HepG2 (cell line): ENCODE measurements around the gene DCDC2. TPM values are rescaled to one million over a fixed set of nuclear protein-coding genes. Genes with fewer than 3 reads are reported as not detected.

Source experiments
- CCAR2 ChIP-seq: fragments of 200-400 bp; formaldehyde crosslinking; optimal IDR thresholded peaks from 2 replicates; pipeline ENCODE3; 2018; ENCODE audit warnings: low read depth, mild to moderate bottlenecking, low read length, moderate library complexity
- ELF3 ChIP-seq: IDR thresholded peaks from 2 replicates; pipeline ENCODE4 v1.6.1; 2016; ENCODE audit warnings: missing genetic modification reagents, missing compliant biosample characterization
- HMG20A ChIP-seq: IDR thresholded peaks from 2 replicates; pipeline ENCODE4 v1.6.1; 2016; ENCODE audit warnings: borderline replicate concordance
- HNRNPL ChIP-seq: fragments of 200-400 bp; formaldehyde crosslinking; IDR thresholded peaks from 2 replicates; pipeline ENCODE4 v1.6.1; 2017; ENCODE audit warnings: mild to moderate bottlenecking, low read depth, low read length
- KLF16 ChIP-seq, 2 experiments: sonication (generic) in 1 of 2; formaldehyde crosslinking in 1 of 2; IDR thresholded peaks; 2 replicates each; pipeline versions ENCODE4 v1.6.1 to v1.8.0; 2016 to 2023; ENCODE audit warnings: missing genetic modification reagents in 2 of 2, missing compliant biosample characterization in 1 of 2
- MEIS2 ChIP-seq: sonication (generic); formaldehyde crosslinking; IDR thresholded peaks from 2 replicates; pipeline ENCODE4 v1.9.0; 2021; ENCODE audit warnings: mild to moderate bottlenecking, missing genetic modification reagents
- NFIC ChIP-seq: IDR thresholded peaks from 2 replicates; pipeline ENCODE4 v1.6.1; 2012; ENCODE audit warnings: mild to moderate bottlenecking, low read length, inconsistent platforms
- NR2F2 ChIP-seq: IDR thresholded peaks from 2 replicates; pipeline ENCODE4 v1.6.1; 2012; ENCODE audit warnings: low read depth, inconsistent platforms, borderline replicate concordance
- PPARG ChIP-seq: conservative IDR thresholded peaks from 2 replicates; pipeline ENCODE4 v1.6.1; 2016; ENCODE audit warnings: missing biosample characterization, missing genetic modification reagents
- RCOR2 ChIP-seq: IDR thresholded peaks from 2 replicates; pipeline ENCODE4 v1.6.1; 2016; ENCODE audit warnings: missing biosample characterization, missing genetic modification reagents
- SP5 ChIP-seq: IDR thresholded peaks from 2 replicates; pipeline ENCODE4 v1.6.1; 2016; ENCODE audit warnings: low read depth, borderline replicate concordance
- ZBTB3 ChIP-seq: sonication (generic); formaldehyde crosslinking; IDR thresholded peaks from 2 replicates; pipeline ENCODE4 v1.4.0; 2020; ENCODE audit warnings: low read depth, mild to moderate bottlenecking, moderate library complexity, missing genetic modification reagents, borderline replicate concordance
- ZBTB7A ChIP-seq: sonication (generic); formaldehyde crosslinking; IDR thresholded peaks from 2 replicates; pipeline ENCODE4 v1.8.0; 2022; ENCODE audit warnings: mild to moderate bottlenecking, missing genetic modification reagents
- ZNF205 ChIP-seq: IDR thresholded peaks from 2 replicates; pipeline ENCODE4 v1.6.1; 2018; ENCODE audit warnings: missing biosample characterization, missing genetic modification reagents
- ZNF3 ChIP-seq: IDR thresholded peaks from 2 replicates; pipeline ENCODE4 v1.7.0; 2017; ENCODE audit warnings: inconsistent platforms
- ZNF331 ChIP-seq: sonication (generic); formaldehyde crosslinking; IDR thresholded peaks from 2 replicates; pipeline ENCODE4 v1.4.0; 2020; ENCODE audit warnings: missing genetic modification reagents
- ZSCAN9 ChIP-seq: IDR thresholded peaks from 2 replicates; pipeline ENCODE4 v1.6.1; 2016; ENCODE audit warnings: borderline replicate concordance
- polyA plus RNA-seq, 8 experiments: library from polyadenylated mRNA; depleted of rRNA in 3 of 8; stranded (reverse) in 7 of 8; unstranded in 1 of 8; fragments of >200 nt; fragmentation: Illumina TruSeq in 4 of 8; extraction: Trizol in 4 of 8; gene quantifications; 2 replicates each; pipeline versions ENCODE4 v1.2.1 to v1.2.3, GENCODE V29; 2011 to 2016; ENCODE audit warnings: low read depth in 4 of 8, missing spikeins in 1 of 8, mixed read lengths in 1 of 8; ENCODE audit not compliant: insufficient read depth in 1 of 8
- total RNA-seq, 5 experiments: library from RNA; depleted of rRNA; stranded (reverse); fragments of >200 nt; fragmentation: Illumina TruSeq; extraction: Trizol; gene quantifications; 2 replicates each; pipeline ENCODE4 v1.2.3, GENCODE V29; 2016; ENCODE audit warnings: low read depth in 1 of 5
- TF ChIP-seq, protein P1 (sequence below): IDR thresholded peaks from 2 replicates; pipeline ENCODE4 v1.6.1; 2018; ENCODE audit warnings: missing genetic modification reagents, mild to moderate bottlenecking, missing compliant biosample characterization
- TF ChIP-seq, protein P2 (sequence below): sonication (generic); formaldehyde crosslinking; IDR thresholded peaks from 2 replicates; pipeline ENCODE4 v1.4.0; 2020; ENCODE audit warnings: missing genetic modification reagents, borderline replicate concordance
- TF ChIP-seq, protein P3 (sequence below): sonication (generic); formaldehyde crosslinking; IDR thresholded peaks from 2 replicates; pipeline ENCODE4 v1.4.0; 2020; ENCODE audit warnings: mild to moderate bottlenecking, missing genetic modification reagents, borderline replicate concordance

The DCDC2 gene
- total and polyA plus RNA-seq, 2 of the 13 experiments (the other 11 are each of a cell fraction or from before 2014, with no cell fraction given): 9.0 to 36.2 TPM

DNA sequence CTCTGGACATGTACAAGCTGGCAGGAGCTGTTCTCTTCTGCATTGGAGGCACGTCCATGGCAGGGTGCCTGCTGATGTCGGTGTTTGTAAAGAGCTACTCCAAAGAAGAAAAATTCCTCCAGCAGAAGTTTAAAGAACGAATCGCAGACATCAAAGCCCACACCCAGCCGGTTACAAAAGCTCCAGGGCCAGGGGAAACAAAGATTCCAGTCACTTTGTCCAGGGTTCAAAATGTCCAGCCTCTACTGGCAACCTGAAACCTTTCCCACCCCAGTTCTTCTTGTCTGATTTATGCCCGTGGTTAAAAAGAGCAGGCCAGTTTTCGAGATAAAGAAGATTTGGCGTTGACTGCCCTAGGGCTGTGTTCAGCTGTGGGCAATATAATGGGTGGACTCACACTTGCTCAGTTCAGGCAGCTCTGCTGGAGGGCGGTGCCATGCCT lies 212.1 kb downstream of the DCDC2 start (continued):
- TF ChIP-seq RCOR2 (CRISPR knock-in tag) (peak; percentile 77), ZBTB3 (no peak), ZNF205 (peak; percentile 42; the same call in 1 of the 2 replicates), SP5 (peak; percentile 57; the same call in 1 of the 2 replicates), ELF3 (CRISPR knock-in tag) (peak; percentile 49; the same call in 1 of the 2 replicates), ZBTB7A (CRISPR knock-in tag) (no peak), NFIC (peak; percentile 77; the same call in 1 of the 2 replicates), PPARG (0 out of 2 replicates have a peak, but pooled peaks have one; percentile 39), HNRNPL (0 out of 2 replicates have a peak, but pooled peaks have one; percentile 55), ZNF331 (CRISPR knock-in tag) (peak; percentile 65), MEIS2 (CRISPR knock-in tag) (peak; percentile 63; the same call in 1 of the 2 replicates), ZNF3 (peak; percentile 85), KLF16 (CRISPR knock-in tag; IDR thresholded peaks at IDR 0.05) (0 out of 4 replicates have a peak, but pooled peaks of 1 of the 2 experiments have one; percentile 50), CCAR2 (peak; percentile 44), ZSCAN9 (CRISPR knock-in tag) (0 out of 2 replicates have a peak, but pooled peaks have one; percentile 28), NR2F2 (peak; percentile 69; the same call in 1 of the 2 replicates), HMG20A (peak; percentile 89)
- TF ChIP-seq, protein P1, sequence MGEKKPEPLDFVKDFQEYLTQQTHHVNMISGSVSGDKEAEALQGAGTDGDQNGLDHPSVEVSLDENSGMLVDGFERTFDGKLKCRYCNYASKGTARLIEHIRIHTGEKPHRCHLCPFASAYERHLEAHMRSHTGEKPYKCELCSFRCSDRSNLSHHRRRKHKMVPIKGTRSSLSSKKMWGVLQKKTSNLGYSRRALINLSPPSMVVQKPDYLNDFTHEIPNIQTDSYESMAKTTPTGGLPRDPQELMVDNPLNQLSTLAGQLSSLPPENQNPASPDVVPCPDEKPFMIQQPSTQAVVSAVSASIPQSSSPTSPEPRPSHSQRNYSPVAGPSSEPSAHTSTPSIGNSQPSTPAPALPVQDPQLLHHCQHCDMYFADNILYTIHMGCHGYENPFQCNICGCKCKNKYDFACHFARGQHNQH (CRISPR knock-in tag): peak; percentile 85; the same call in 1 of the 2 replicates
- TF ChIP-seq, protein P2, sequence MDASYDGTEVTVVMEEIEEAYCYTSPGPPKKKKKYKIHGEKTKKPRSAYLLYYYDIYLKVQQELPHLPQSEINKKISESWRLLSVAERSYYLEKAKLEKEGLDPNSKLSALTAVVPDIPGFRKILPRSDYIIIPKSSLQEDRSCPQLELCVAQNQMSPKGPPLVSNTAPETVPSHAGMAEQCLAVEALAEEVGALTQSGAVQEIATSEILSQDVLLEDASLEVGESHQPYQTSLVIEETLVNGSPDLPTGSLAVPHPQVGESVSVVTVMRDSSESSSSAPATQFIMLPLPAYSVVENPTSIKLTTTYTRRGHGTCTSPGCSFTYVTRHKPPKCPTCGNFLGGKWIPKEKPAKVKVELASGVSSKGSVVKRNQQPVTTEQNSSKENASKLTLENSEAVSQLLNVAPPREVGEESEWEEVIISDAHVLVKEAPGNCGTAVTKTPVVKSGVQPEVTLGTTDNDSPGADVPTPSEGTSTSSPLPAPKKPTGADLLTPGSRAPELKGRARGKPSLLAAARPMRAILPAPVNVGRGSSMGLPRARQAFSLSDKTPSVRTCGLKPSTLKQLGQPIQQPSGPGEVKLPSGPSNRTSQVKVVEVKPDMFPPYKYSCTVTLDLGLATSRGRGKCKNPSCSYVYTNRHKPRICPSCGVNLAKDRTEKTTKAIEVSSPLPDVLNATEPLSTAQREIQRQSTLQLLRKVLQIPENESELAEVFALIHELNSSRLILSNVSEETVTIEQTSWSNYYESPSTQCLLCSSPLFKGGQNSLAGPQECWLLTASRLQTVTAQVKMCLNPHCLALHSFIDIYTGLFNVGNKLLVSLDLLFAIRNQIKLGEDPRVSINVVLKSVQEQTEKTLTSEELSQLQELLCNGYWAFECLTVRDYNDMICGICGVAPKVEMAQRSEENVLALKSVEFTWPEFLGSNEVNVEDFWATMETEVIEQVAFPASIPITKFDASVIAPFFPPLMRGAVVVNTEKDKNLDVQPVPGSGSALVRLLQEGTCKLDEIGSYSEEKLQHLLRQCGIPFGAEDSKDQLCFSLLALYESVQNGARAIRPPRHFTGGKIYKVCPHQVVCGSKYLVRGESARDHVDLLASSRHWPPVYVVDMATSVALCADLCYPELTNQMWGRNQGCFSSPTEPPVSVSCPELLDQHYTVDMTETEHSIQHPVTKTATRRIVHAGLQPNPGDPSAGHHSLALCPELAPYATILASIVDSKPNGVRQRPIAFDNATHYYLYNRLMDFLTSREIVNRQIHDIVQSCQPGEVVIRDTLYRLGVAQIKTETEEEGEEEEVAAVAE (CRISPR knock-in tag): 0 out of 2 replicates have a peak, but pooled peaks have one; percentile 38
- TF ChIP-seq, protein P3, sequence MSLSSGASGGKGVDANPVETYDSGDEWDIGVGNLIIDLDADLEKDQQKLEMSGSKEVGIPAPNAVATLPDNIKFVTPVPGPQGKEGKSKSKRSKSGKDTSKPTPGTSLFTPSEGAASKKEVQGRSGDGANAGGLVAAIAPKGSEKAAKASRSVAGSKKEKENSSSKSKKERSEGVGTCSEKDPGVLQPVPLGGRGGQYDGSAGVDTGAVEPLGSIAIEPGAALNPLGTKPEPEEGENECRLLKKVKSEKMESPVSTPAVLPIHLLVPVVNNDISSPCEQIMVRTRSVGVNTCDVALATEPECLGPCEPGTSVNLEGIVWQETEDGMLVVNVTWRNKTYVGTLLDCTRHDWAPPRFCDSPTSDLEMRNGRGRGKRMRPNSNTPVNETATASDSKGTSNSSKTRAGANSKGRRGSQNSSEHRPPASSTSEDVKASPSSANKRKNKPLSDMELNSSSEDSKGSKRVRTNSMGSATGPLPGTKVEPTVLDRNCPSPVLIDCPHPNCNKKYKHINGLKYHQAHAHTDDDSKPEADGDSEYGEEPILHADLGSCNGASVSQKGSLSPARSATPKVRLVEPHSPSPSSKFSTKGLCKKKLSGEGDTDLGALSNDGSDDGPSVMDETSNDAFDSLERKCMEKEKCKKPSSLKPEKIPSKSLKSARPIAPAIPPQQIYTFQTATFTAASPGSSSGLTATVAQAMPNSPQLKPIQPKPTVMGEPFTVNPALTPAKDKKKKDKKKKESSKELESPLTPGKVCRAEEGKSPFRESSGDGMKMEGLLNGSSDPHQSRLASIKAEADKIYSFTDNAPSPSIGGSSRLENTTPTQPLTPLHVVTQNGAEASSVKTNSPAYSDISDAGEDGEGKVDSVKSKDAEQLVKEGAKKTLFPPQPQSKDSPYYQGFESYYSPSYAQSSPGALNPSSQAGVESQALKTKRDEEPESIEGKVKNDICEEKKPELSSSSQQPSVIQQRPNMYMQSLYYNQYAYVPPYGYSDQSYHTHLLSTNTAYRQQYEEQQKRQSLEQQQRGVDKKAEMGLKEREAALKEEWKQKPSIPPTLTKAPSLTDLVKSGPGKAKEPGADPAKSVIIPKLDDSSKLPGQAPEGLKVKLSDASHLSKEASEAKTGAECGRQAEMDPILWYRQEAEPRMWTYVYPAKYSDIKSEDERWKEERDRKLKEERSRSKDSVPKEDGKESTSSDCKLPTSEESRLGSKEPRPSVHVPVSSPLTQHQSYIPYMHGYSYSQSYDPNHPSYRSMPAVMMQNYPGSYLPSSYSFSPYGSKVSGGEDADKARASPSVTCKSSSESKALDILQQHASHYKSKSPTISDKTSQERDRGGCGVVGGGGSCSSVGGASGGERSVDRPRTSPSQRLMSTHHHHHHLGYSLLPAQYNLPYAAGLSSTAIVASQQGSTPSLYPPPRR (CRISPR knock-in tag): peak; percentile 67; the same call in 1 of the 2 replicates
